Activated CD4-positive, alpha-beta T cell treated with anti-CD3 and anti-CD28 coated beads, Interleukin-2, amount 10 ng/mL, durations not matched to agents 7 days and 5 days (primary cell): ENCODE measurements around the gene ECE1. TPM values are rescaled to one million over a fixed set of nuclear protein-coding genes. Genes with fewer than 3 reads are reported as not detected.
"Not testable (repeated sequence)": the region's sequence is repeated elsewhere in the genome, so short reads cannot be mapped to it uniquely, and the experiment has no call there.

Source experiments
- CTCF ChIA-PET: fragments of 350-600 bp; sonication (Branson Sonifier 250); formaldehyde crosslinking; loops from one replicate; lab custom pipeline; 2021; ENCODE audit warnings: antibody characterized with exemption; lab: Charles Lee
- POLR2A ChIA-PET: fragments of 350-600 bp; sonication (Branson Sonifier 250); formaldehyde crosslinking; loops from one replicate; lab custom pipeline; 2021; ENCODE audit warnings: antibody characterized with exemption; lab: Charles Lee
- DNase-seq: peaks from one replicate; pipeline ENCODE4 v3.0.0-alpha.2; 2020
- H3K27ac Mint-ChIP-seq: one replicate; pipeline ENCODE4 v1.8.0; 2021; ENCODE audit warnings: mild to moderate bottlenecking, moderate library complexity, mixed read lengths
- H3K27me3 Mint-ChIP-seq: one replicate; pipeline ENCODE4 v1.8.0; 2021; ENCODE audit warnings: mixed read lengths
- H3K36me3 Mint-ChIP-seq: one replicate; pipeline ENCODE4 v1.8.0; 2021; ENCODE audit warnings: low read depth, mixed read lengths
- H3K4me1 Mint-ChIP-seq: one replicate; pipeline ENCODE4 v1.8.0; 2021; ENCODE audit warnings: mixed read lengths
- H3K4me3 Mint-ChIP-seq: one replicate; pipeline ENCODE4 v1.8.0; 2021; ENCODE audit warnings: mild to moderate bottlenecking, moderate library complexity, mixed read lengths
- H3K9me3 Mint-ChIP-seq: one replicate; pipeline ENCODE4 v1.8.0; 2021; ENCODE audit warnings: mixed read lengths
- total RNA-seq, 2 experiments: library from RNA; stranded (reverse); gene quantifications; one replicate each; pipeline ENCODE4 v1.2.3, GENCODE V29; 2021

Gene ECE1
- total RNA-seq, 2 experiments from 2014 or later, result 101 to 107 TPM

GRCh38 chr1:21208137-21208700 is 82.0 kb downstream of the ECE1 start:
- not testable (repeated sequence) for H3K27ac Mint-ChIP-seq, H3K4me3 Mint-ChIP-seq, H3K27me3 Mint-ChIP-seq, H3K9me3 Mint-ChIP-seq, DNase-seq, H3K4me1 Mint-ChIP-seq, H3K36me3 Mint-ChIP-seq
- ChIA-PET CTCF (interaction anchor here (0.7 to 2.0 kb wide), 4 partner anchors 10 to 169 kb away, joined by 3 to 7 read pairs (median 3); no protein-coding TSS in a partner anchor), POLR2A (interaction anchor here (0.5 kb wide), 1 partner anchor 383 kb away, joined by 3 read pairs; no protein-coding TSS in a partner anchor)

GRCh38 chr1:21206117-21206516 is 84.1 kb downstream of the ECE1 start:
- POLR2A ChIA-PET, result no interaction called here
- H3K4me3 Mint-ChIP-seq, result no peak overlapping the region
- no peak for DNase-seq
- H3K27ac Mint-ChIP-seq, result no peak overlapping the region
- CTCF ChIA-PET, result no interaction called here
- no peaks in the 10 kb centered on the region for H3K9me3 Mint-ChIP-seq
- H3K36me3 Mint-ChIP-seq, result no peaks in the 10 kb centered on the region
- H3K4me1 Mint-ChIP-seq, result peaks cover 1% of the 10 kb centered on the region
- H3K27me3 Mint-ChIP-seq, result no peaks in the 10 kb centered on the region

GRCh38 chr1:21205416-21205815 is 84.8 kb downstream of the ECE1 start:
- Mint-ChIP-seq H3K27me3 (no peaks in the 10 kb centered on the region), H3K9me3 (no peaks in the 10 kb centered on the region), H3K4me1 (peaks cover 1% of the 10 kb centered on the region), H3K4me3 (no peak overlapping the region), H3K27ac (no peak overlapping the region), H3K36me3 (no peaks in the 10 kb centered on the region)
- ChIA-PET POLR2A (no interaction called here), CTCF (interaction anchor here (0.6 kb wide), 1 partner anchor 205 kb away, joined by 4 read pairs; no protein-coding TSS in a partner anchor)
- no peak for DNase-seq

GRCh38 chr1:21201650-21202049 is 88.6 kb downstream of the ECE1 start:
- ChIA-PET POLR2A (no interaction called here), CTCF (no interaction called here)
- Mint-ChIP-seq H3K4me1 (no peaks in the 10 kb centered on the region), H3K27ac (no peak overlapping the region), H3K36me3 (no peaks in the 10 kb centered on the region), H3K9me3 (no peaks in the 10 kb centered on the region), H3K27me3 (peaks cover under 1% of the 10 kb centered on the region), H3K4me3 (no peak overlapping the region)
- no peak for DNase-seq

- H3K4me3 Mint-ChIP-seq, H3K4me1 Mint-ChIP-seq, CTCF ChIA-PET, DNase-seq, H3K36me3 Mint-ChIP-seq, H3K27me3 Mint-ChIP-seq, H3K9me3 Mint-ChIP-seq, POLR2A ChIA-PET, H3K27ac Mint-ChIP-seq: not testable (repeated sequence)
Observed at GRCh38 chr1:21201238-21201637, 89.0 kb downstream of the ECE1 start.

GRCh38 chr1:21200767-21201166 is 89.5 kb downstream of the ECE1 start:
- Mint-ChIP-seq H3K27ac (no peak overlapping the region), H3K36me3 (no peaks in the 10 kb centered on the region), H3K9me3 (no peaks in the 10 kb centered on the region), H3K4me1 (no peaks in the 10 kb centered on the region), H3K4me3 (no peak overlapping the region), H3K27me3 (peaks cover 4% of the 10 kb centered on the region)
- ChIA-PET CTCF (no interaction called here), POLR2A (no interaction called here)
- no peak for DNase-seq

- Mint-ChIP-seq H3K27me3 (peaks cover 6% of the 10 kb centered on the region), H3K36me3 (no peaks in the 10 kb centered on the region), H3K9me3 (no peaks in the 10 kb centered on the region), H3K27ac (no peak overlapping the region), H3K4me3 (no peak overlapping the region), H3K4me1 (no peaks in the 10 kb centered on the region)
- no peak for DNase-seq
- ChIA-PET POLR2A (no interaction called here), CTCF (no interaction called here)
Observed at GRCh38 chr1:21198929-21199328, 91.3 kb downstream of the ECE1 start.

GRCh38 chr1:21192871-21193270 is 97.4 kb downstream of the ECE1 start:
- H3K27ac Mint-ChIP-seq, result no peak overlapping the region
- DNase-seq, result no peak
- CTCF ChIA-PET, result interaction anchor here (0.5 to 1.6 kb wide), 2 partner anchors 56 to 496 kb away, joined by 4 to 5 read pairs; no protein-coding TSS in a partner anchor
- peaks cover 23% of the 10 kb centered on the region for H3K27me3 Mint-ChIP-seq
- POLR2A ChIA-PET, result no interaction called here
- no peaks in the 10 kb centered on the region for H3K36me3 Mint-ChIP-seq
- no peak overlapping the region for H3K4me3 Mint-ChIP-seq
- H3K4me1 Mint-ChIP-seq, result peaks cover 8% of the 10 kb centered on the region
- H3K9me3 Mint-ChIP-seq, result no peaks in the 10 kb centered on the region

- Mint-ChIP-seq H3K9me3 (no peaks in the 10 kb centered on the region), H3K4me1 (peaks cover 8% of the 10 kb centered on the region), H3K27me3 (peaks cover 23% of the 10 kb centered on the region), H3K27ac (no peak overlapping the region), H3K36me3 (no peaks in the 10 kb centered on the region), H3K4me3 (no peak overlapping the region)
- ChIA-PET POLR2A (no interaction called here), CTCF (interaction anchor here (0.5 to 1.6 kb wide), 2 partner anchors 56 to 496 kb away, joined by 4 to 5 read pairs; no protein-coding TSS in a partner anchor)
- DNase-seq, result no peak
Observed at GRCh38 chr1:21192284-21192683, 98.0 kb downstream of the ECE1 start.

GRCh38 chr1:21190771-21191170 is 99.5 kb downstream of the ECE1 start:
- CTCF ChIA-PET, result interaction anchor here (0.6 to 0.8 kb wide), 2 partner anchors 23 to 122 kb away, joined by 3 to 5 read pairs; no protein-coding TSS in a partner anchor
- H3K27me3 Mint-ChIP-seq, result peaks cover 19% of the 10 kb centered on the region
- H3K27ac Mint-ChIP-seq, DNase-seq, H3K36me3 Mint-ChIP-seq, H3K4me1 Mint-ChIP-seq, H3K9me3 Mint-ChIP-seq, H3K4me3 Mint-ChIP-seq: not testable (repeated sequence)
- POLR2A ChIA-PET, result interaction anchor here (0.6 kb wide), 1 partner anchor 246 kb away, joined by 3 read pairs; no protein-coding TSS in a partner anchor

- Mint-ChIP-seq H3K27me3 (peaks cover 18% of the 10 kb centered on the region), H3K27ac (no peak overlapping the region), H3K9me3 (no peaks in the 10 kb centered on the region), H3K36me3 (no peaks in the 10 kb centered on the region), H3K4me3 (no peak overlapping the region), H3K4me1 (peaks cover 8% of the 10 kb centered on the region)
- CTCF ChIA-PET, result interaction anchor here (0.6 to 1.3 kb wide), 3 partner anchors 11 to 23 kb away, joined by 3 to 5 read pairs (median 3); no protein-coding TSS in a partner anchor
- no peak for DNase-seq
- POLR2A ChIA-PET, result no interaction called here
Observed at GRCh38 chr1:21189906-21190500, 100.3 kb downstream of the ECE1 start.

GRCh38 chr1:21189421-21189820 is 100.8 kb downstream of the ECE1 start:
- H3K4me1 Mint-ChIP-seq, result peaks cover 8% of the 10 kb centered on the region
- H3K27ac Mint-ChIP-seq, result no peak overlapping the region
- POLR2A ChIA-PET, result no interaction called here
- H3K27me3 Mint-ChIP-seq, result peaks cover 18% of the 10 kb centered on the region
- no peak overlapping the region for H3K4me3 Mint-ChIP-seq
- H3K36me3 Mint-ChIP-seq, result no peaks in the 10 kb centered on the region
- CTCF ChIA-PET, result interaction anchor here (0.7 to 1.3 kb wide), 2 partner anchors 11 to 12 kb away, joined by 3 read pairs; no protein-coding TSS in a partner anchor
- DNase-seq, result no peak
- H3K9me3 Mint-ChIP-seq, result no peaks in the 10 kb centered on the region

GRCh38 chr1:21188235-21188634 is 102.0 kb downstream of the ECE1 start:
- H3K4me3 Mint-ChIP-seq, result no peak overlapping the region
- H3K27ac Mint-ChIP-seq, result no peak overlapping the region
- no peak for DNase-seq
- POLR2A ChIA-PET, result no interaction called here
- CTCF ChIA-PET, result interaction anchor here (0.6 kb wide), 1 partner anchor 37 kb away, joined by 4 read pairs; no protein-coding TSS in a partner anchor
- H3K27me3 Mint-ChIP-seq, result peaks cover 14% of the 10 kb centered on the region
- peaks cover 8% of the 10 kb centered on the region for H3K4me1 Mint-ChIP-seq
- no peaks in the 10 kb centered on the region for H3K36me3 Mint-ChIP-seq
- no peaks in the 10 kb centered on the region for H3K9me3 Mint-ChIP-seq
